Measurements from ENCODE around the gene STK32C. TPM values are rescaled to one million over a fixed set of nuclear protein-coding genes. Genes with fewer than 3 reads are reported as not detected.

The STK32C gene
- total and polyA plus RNA-seq, 8 donors, result 3.3 to 13.2 (median 5.2) TPM

- WGBS, 2 donors, result 24 to 29% methylated on average over 61 of the region's 61 CpGs
- peak overlapping the region in 2 of 4 donors; percentile 45 to 48 for H3K27ac ChIP-seq
- FAIRE-seq, result no peak
Observed at GRCh38 chr10:132308587-132309470, 1.1 kb upstream of the STK32C start.

DNA sequence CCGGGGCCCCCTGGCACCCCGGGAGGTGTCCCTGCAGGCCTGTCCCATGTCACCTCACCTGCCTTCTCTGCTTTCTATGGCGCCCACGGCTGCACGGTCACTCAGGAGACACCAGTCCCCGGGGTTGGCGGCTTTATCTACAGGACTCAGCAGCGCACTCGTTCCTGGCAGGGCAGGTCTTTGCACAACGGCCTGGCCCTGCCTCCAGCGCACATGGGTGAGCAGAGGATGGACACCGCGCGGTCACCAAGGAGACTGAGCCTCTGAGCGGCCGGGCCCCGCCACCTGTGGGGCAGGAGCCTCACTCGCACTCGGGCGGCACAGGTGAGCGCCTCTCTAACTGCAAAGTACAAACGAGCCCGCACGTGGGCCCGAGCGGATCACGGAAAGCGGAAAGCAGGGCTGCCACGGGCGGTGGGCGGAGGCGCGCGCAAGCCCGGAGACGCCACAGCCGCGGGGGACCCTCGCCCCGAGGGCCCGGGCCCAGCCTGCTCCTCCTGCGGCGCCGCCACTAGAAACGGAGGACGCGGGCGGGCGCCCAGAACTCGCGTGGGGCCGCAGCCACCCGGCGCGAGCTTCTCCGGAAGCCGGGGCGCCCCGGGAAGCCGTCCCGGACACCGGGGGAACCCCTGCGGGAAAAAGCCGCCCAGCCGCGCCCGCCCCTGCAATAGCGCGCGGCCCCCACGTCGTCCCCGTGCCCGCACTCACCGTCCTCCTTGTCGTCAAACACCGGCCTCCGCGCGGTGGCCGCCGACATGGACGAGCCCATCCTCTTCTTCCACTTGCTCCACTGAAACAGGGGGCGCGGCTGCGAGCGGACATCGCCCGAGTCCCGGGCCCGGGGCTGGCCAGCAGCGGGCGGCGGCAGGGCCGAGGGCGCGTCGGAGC, 642 bp downstream of the STK32C start:
- H3K4me1 ChIP-seq, result peaks cover 0 to 16% (median 12%) of the 10 kb centered on the region in 3 donors
- peak; percentile 26 to 67 (median 54) for ATAC-seq
- H3K36me3 ChIP-seq, result no peaks in the 10 kb centered on the region
- TF ChIP-seq CTCF (IDR thresholded peaks at IDR 0.05), result no peak
- FAIRE-seq, result no peak
- peak; percentile 64 to 92 (median 74) for DNase-seq
- intact Hi-C loops (cut with DNase I), result no loop called here
- no peaks in the 10 kb centered on the region for H3K9me3 ChIP-seq
- no peak overlapping the region for H3K27ac ChIP-seq
- no peaks in the 10 kb centered on the region for H3K27me3 ChIP-seq
- 3% methylated on average over 76 to 98 of the region's 98 CpGs for WGBS, 2 donors
- peak overlapping the region; percentile 40 to 89 (median 62) for H3K4me3 ChIP-seq

More at GRCh38 chr10:132308587-132309470, 1.1 kb upstream of the STK32C start:
- Histone ChIP-seq H3K27me3 (no peaks in the 10 kb centered on the region), H3K4me3 (peak overlapping the region; percentile 54 to 89 (median 82)), H3K36me3 (no peaks in the 10 kb centered on the region), H3K9me3 (no peaks in the 10 kb centered on the region), H3K4me1 (peaks cover 0 to 16% (median 12%) of the 10 kb centered on the region in 3 donors)
- ATAC-seq (peak in 2 of 4 donors; percentile 3 to 4), DNase-seq (peak in 3 of 6 donors; percentile 26 to 76 (median 53))
- intact Hi-C loops (cut with DNase I), result no loop called here
- TF ChIP-seq CTCF (IDR thresholded peaks at IDR 0.05), result no peak

DNA sequence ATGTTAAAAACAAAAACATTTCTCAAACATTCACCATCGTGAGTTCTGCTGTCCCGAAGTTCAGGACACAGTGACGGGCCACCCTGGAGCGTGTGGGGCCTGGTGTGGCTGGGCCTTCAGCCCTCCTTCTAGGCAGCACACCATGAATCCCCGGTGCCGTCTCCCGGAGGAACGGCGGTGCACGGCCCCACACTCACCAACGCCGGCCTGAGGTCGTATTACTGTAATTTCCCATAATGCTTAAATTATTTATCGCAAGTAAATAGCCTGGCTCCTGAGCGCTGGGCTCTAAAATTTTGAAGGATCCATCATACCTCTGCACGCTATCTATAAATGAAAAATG, 1.4 kb downstream of the STK32C start:
- Histone ChIP-seq H3K4me3 (peak overlapping the region in 1 of 4 donors; percentile 77), H3K36me3 (no peaks in the 10 kb centered on the region), H3K27me3 (no peaks in the 10 kb centered on the region), H3K9me3 (no peaks in the 10 kb centered on the region), H3K27ac (no peak overlapping the region), H3K4me1 (peaks cover 0 to 12% (median 10%) of the 10 kb centered on the region in 3 donors)
- intact Hi-C loops (cut with DNase I), result no loop called here
- no peak for TF ChIP-seq CTCF (IDR thresholded peaks at IDR 0.05)
- DNase-seq (peak in 2 of 6 donors; percentile 10 to 40), FAIRE-seq (no peak), ATAC-seq (no peak)
- 93 to 97% methylated on average over 16 of the region's 16 CpGs for WGBS, 2 donors

DNA sequence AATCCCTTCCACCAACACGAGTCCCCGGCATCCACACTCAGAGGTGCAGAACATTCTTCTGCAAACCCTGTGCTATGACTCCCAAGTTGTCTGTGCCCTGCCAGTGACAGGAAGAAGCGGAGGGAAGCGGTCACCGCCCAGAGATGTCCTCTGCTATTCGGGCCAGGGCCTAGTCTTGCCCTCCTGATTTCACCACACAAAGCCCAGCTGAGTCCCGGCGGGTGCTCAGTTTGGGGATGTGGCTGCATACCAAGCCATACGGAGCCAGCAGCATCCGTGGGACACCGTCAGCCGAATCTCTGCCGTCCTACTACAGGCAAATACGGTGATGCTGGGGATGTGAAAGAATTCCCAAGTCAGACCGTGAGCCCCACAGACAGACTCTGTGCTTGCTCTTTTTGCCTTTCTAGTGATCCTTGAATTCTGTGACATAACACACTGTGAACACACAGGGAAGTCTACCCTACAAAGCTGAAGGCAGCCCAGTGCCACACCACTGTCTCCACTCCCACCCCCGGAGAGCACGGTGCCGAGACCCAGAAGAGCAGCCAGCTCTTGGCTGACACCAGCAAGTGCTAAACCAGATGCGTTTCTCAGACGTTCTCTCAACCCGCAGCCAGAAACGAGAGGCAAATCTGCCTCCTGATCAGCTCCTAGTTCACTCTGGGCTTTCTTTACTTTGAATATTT, 2.0 kb downstream of the STK32C start:
- Histone ChIP-seq H3K27me3 (no peaks in the 10 kb centered on the region), H3K4me1 (peaks cover 0 to 12% (median 6%) of the 10 kb centered on the region in 3 donors), H3K27ac (no peak overlapping the region), H3K9me3 (no peaks in the 10 kb centered on the region), H3K4me3 (no peak overlapping the region), H3K36me3 (no peaks in the 10 kb centered on the region)
- ATAC-seq (no peak), FAIRE-seq (no peak), DNase-seq (peak in 2 of 6 donors; percentile 13 to 49)
- intact Hi-C loops (cut with DNase I), result no loop called here
- 87 to 93% methylated on average over 22 of the region's 22 CpGs for WGBS, 2 donors
- no peak for TF ChIP-seq CTCF (IDR thresholded peaks at IDR 0.05)

Measured in pancreas (tissue), 10 donors.